Calu3 (cell line): ENCODE measurements around the gene COL11A2. TPM values are rescaled to one million over a fixed set of nuclear protein-coding genes. Genes with fewer than 3 reads are reported as not detected.

Experiments used
- BruUV-seq: library from RNA; stranded (reverse); fragments of 400-500 nt; replicated peaks from 2 replicates; lab custom pipeline; 2021; lab: Mats Ljungman, UMichigan
- CTCF ChIA-PET: fragments of 300-600 bp; sonication (Branson Sonifier 250); formaldehyde crosslinking; loops from one replicate; lab custom pipeline; 2022; ENCODE audit warnings: antibody characterized with exemption; lab: Charles Lee
- DNase-seq: peaks from one replicate; pipeline ENCODE4 v3.0.0; 2022
- H3K27ac Mint-ChIP-seq: one replicate; pipeline ENCODE4 v1.8.0; 2022; ENCODE audit warnings: mixed read lengths; ENCODE audit not compliant: unreplicated experiment
- H3K27me3 Mint-ChIP-seq: one replicate; pipeline ENCODE4 v1.8.0; 2022; ENCODE audit warnings: mixed read lengths; ENCODE audit not compliant: unreplicated experiment
- H3K36me3 Mint-ChIP-seq: one replicate; pipeline ENCODE4 v1.8.0; 2022; ENCODE audit warnings: mild to moderate bottlenecking, moderate library complexity, mixed read lengths; ENCODE audit not compliant: insufficient read depth, unreplicated experiment
- H3K4me1 Mint-ChIP-seq: one replicate; pipeline ENCODE4 v1.8.0; 2022; ENCODE audit warnings: mild to moderate bottlenecking, low read depth, mixed read lengths; ENCODE audit not compliant: unreplicated experiment
- H3K4me3 Mint-ChIP-seq: one replicate; pipeline ENCODE4 v1.8.0; 2022; ENCODE audit warnings: mild to moderate bottlenecking, low read depth, moderate library complexity, mixed read lengths; ENCODE audit not compliant: unreplicated experiment
- H3K9me3 Mint-ChIP-seq: one replicate; pipeline ENCODE4 v1.8.0; 2022; ENCODE audit warnings: low read depth, mixed read lengths; ENCODE audit not compliant: unreplicated experiment
- CTCF ChIP-seq: fragments of 200-600 bp; IDR thresholded peaks from one replicate; pipeline ENCODE4 v1.8.0; 2022; ENCODE audit warnings: antibody characterized with exemption; ENCODE audit not compliant: unreplicated experiment
- intact Hi-C: fragments of 100-400 bp; cut with micrococcal nuclease; formaldehyde crosslinking; loops from one replicate; pipeline ENCODE4 v1.10.0; 2022; ENCODE audit not compliant: unreplicated experiment
- total RNA-seq: library from RNA; stranded (reverse); gene quantifications from 2 replicates; pipeline ENCODE4 v1.2.3, GENCODE V29; 2022

COL11A2 gene
- total RNA-seq, 1 experiment from 2014 or later: 1.8 TPM

- intact Hi-C loops: no loop called here
- no peak for DNase-seq
- CTCF ChIA-PET: interaction anchor here (0.6 to 0.7 kb wide), 2 partner anchors 37 to 58 kb away, joined by 3 to 4 read pairs; no protein-coding TSS in a partner anchor
- no TSS peak for BruUV-seq
- Mint-ChIP-seq H3K9me3 (peaks cover 7% of the 10 kb centered on the region), H3K4me3 (no peak overlapping the region), H3K36me3 (no peaks in the 10 kb centered on the region), H3K4me1 (no peaks in the 10 kb centered on the region), H3K27me3 (peaks cover 78% of the 10 kb centered on the region), H3K27ac (no peak overlapping the region)
- no peak for TF ChIP-seq CTCF
Measured at GRCh38 chr6:33185654-33186187, 6.5 kb downstream of the COL11A2 start.

- H3K27me3 Mint-ChIP-seq: peaks cover 78% of the 10 kb centered on the region
- BruUV-seq: no TSS peak
- H3K9me3 Mint-ChIP-seq: peaks cover 7% of the 10 kb centered on the region
- no peaks in the 10 kb centered on the region for H3K36me3 Mint-ChIP-seq
- intact Hi-C loops: no loop called here
- no peak overlapping the region for H3K4me3 Mint-ChIP-seq
- DNase-seq: no peak
- H3K27ac Mint-ChIP-seq: no peak overlapping the region
- H3K4me1 Mint-ChIP-seq: no peaks in the 10 kb centered on the region
- TF ChIP-seq CTCF: no peak
- CTCF ChIA-PET: no interaction called here
Measured at GRCh38 chr6:33185190-33185589, 7.1 kb downstream of the COL11A2 start.

GRCh38 chr6:33183071-33183683 lies 9.1 kb downstream of the COL11A2 start:
- CTCF ChIA-PET: no interaction called here
- no peaks in the 10 kb centered on the region for H3K36me3 Mint-ChIP-seq
- no peak for TF ChIP-seq CTCF
- intact Hi-C loops: no loop called here
- H3K9me3 Mint-ChIP-seq: peaks cover 7% of the 10 kb centered on the region
- no peak for DNase-seq
- no peak overlapping the region for H3K27ac Mint-ChIP-seq
- no peak overlapping the region for H3K4me3 Mint-ChIP-seq
- no peaks in the 10 kb centered on the region for H3K4me1 Mint-ChIP-seq
- BruUV-seq: no TSS peak
- H3K27me3 Mint-ChIP-seq: peaks cover 78% of the 10 kb centered on the region

GRCh38 chr6:33181141-33181540 lies 11.1 kb downstream of the COL11A2 start:
- no peaks in the 10 kb centered on the region for H3K36me3 Mint-ChIP-seq
- no TSS peak for BruUV-seq
- DNase-seq: no peak
- peaks cover 7% of the 10 kb centered on the region for H3K9me3 Mint-ChIP-seq
- H3K4me3 Mint-ChIP-seq: no peak overlapping the region
- intact Hi-C loops: no loop called here
- no peaks in the 10 kb centered on the region for H3K4me1 Mint-ChIP-seq
- no peak overlapping the region for H3K27ac Mint-ChIP-seq
- TF ChIP-seq CTCF: no peak
- CTCF ChIA-PET: no interaction called here
- peaks cover 78% of the 10 kb centered on the region for H3K27me3 Mint-ChIP-seq
